GM12878 (cell line): ENCODE results near the gene SLC22A31. TPM values are rescaled to one million over a fixed set of nuclear protein-coding genes. Genes with fewer than 3 reads are reported as not detected.

Experiments
- ATAC-seq: fragments of 200-7000 bp; cut with Tn5 transposase; 3 replicates; pipeline ENCODE4 v1.9.1; 2020; ENCODE audit warnings: mild to moderate bottlenecking, moderate library complexity
- BruUV-seq: library from RNA; stranded (reverse); fragments of 400-500 nt; replicated peaks from 2 replicates; lab custom pipeline; 2021; lab: Mats Ljungman, UMichigan
- CTCF ChIA-PET: fragments of 300-600 bp; sonication (Branson Sonifier 250); formaldehyde crosslinking; extraction: SDS; loops from one replicate; lab custom pipeline; 2021; ENCODE audit warnings: inconsistent platforms; lab: Yijun Ruan, JAX
- POLR2A ChIA-PET: fragments of 350-600 bp; formaldehyde crosslinking; extraction: SDS; loops from one replicate; lab custom pipeline; 2021; ENCODE audit warnings: inconsistent platforms; lab: Charles Lee
- RAD21 ChIA-PET: fragments of 300-600 bp; sonication (Branson Sonifier 250); formaldehyde crosslinking; loops from one replicate; lab custom pipeline; 2023; ENCODE audit warnings: antibody characterized with exemption; ENCODE audit not compliant: unreplicated experiment; lab: Charles Lee
- SMC1A ChIA-PET: fragments of 300-600 bp; sonication (Branson Sonifier 250); formaldehyde crosslinking; loops from one replicate; lab custom pipeline; 2023; ENCODE audit not compliant: unreplicated experiment, uncharacterized antibody; lab: Charles Lee
- DNase-seq: peaks from one replicate; pipeline ENCODE4 v3.0.0-alpha.2; 2011; ENCODE audit warnings: low read depth, low spot score
- FAIRE-seq: peaks from 3 replicates; lab custom pipeline; 2011; peaks lifted over from hg19 to GRCh38; lab: Jason Lieb, UNC
- H2AFZ ChIP-seq: 2 replicates; pipeline ENCODE4 v1.6.0; 2011; ENCODE audit warnings: low read depth, low read length, control low read depth; ENCODE audit not compliant: control insufficient read depth
- H3K27ac ChIP-seq: 2 replicates; pipeline ENCODE4 v1.5.1; 2011; ENCODE audit warnings: control low read depth; ENCODE audit not compliant: control insufficient read depth, insufficient read depth
- H3K27me3 ChIP-seq, 2 experiments: replicated peaks in 1 of 2; 2 replicates each; pipeline versions ENCODE4 v1.6.0 to v1.6.1; 2011; ENCODE audit warnings: low read length in 1 of 2; ENCODE audit not compliant: control insufficient read depth in 2 of 2, insufficient read depth in 2 of 2
- H3K36me3 ChIP-seq, 2 experiments: 2 replicates each; pipeline ENCODE4 v1.5.1; 2011; ENCODE audit warnings: low read length in 1 of 2; ENCODE audit not compliant: control insufficient read depth in 2 of 2, insufficient read depth in 2 of 2
- H3K4me1 ChIP-seq: 2 replicates; pipeline ENCODE4 v1.6.1; 2011; ENCODE audit warnings: mild to moderate bottlenecking, low read length, moderate library complexity, mixed read lengths; ENCODE audit not compliant: control insufficient read depth, insufficient read depth
- H3K4me2 ChIP-seq: 2 replicates; pipeline ENCODE4 v1.6.0; 2011; ENCODE audit warnings: control low read depth; ENCODE audit not compliant: control insufficient read depth, insufficient read depth
- H3K4me3 ChIP-seq: fragments of 200-600 bp; sonication (generic); 2 replicates; pipeline ENCODE4 v1.5.1; 2016
- H3K79me2 ChIP-seq: 2 replicates; pipeline ENCODE4 v1.6.0; 2011; ENCODE audit warnings: low read length; ENCODE audit not compliant: control insufficient read depth, insufficient read depth
- H3K9ac ChIP-seq: 2 replicates; pipeline ENCODE4 v1.8.0; 2011; ENCODE audit warnings: low read length, control low read depth, mixed read lengths; ENCODE audit not compliant: control insufficient read depth, insufficient read depth
- H3K9me3 ChIP-seq: replicated peaks from 3 replicates; pipeline ENCODE4 v1.5.1; 2011; ENCODE audit warnings: mild to moderate bottlenecking, low read length; ENCODE audit not compliant: control insufficient read depth, insufficient read depth
- H4K20me1 ChIP-seq: 2 replicates; pipeline ENCODE4 v1.6.0; 2011; ENCODE audit not compliant: control insufficient read depth, insufficient read depth
- BRCA1 ChIP-seq: IDR thresholded peaks from 2 replicates; pipeline ENCODE4 v1.6.1; 2011; ENCODE audit warnings: low read depth, low read length, improper control_type of control experiment
- MYC ChIP-seq: IDR thresholded peaks from 2 replicates; pipeline ENCODE4 v1.6.1; 2011; ENCODE audit warnings: mild to moderate bottlenecking, low read length, moderate library complexity, inconsistent platforms; ENCODE audit not compliant: insufficient read depth, insufficient replicate concordance, insufficient read length, severe bottlenecking
- WGBS: methylation state at CpG from one replicate; pipeline ENCODE4 v1.1.6; 2016; ENCODE audit warnings: low lambda C conversion rate; ENCODE audit not compliant: insufficient replicate concordance, insufficient coverage; ENCODE audit errors: missing lambda C conversion rate; 5-methylcytosine and 5-hydroxymethylcytosine counted together
- in situ Hi-C: fragments of 300-500 bp; cut with MboI; formaldehyde crosslinking; loops from 9 replicates; pipeline ENCODE4 v1.14.3; 2018; ENCODE audit warnings: mixed read lengths
- intact Hi-C: fragments of 100-400 bp; cut with micrococcal nuclease; formaldehyde crosslinking; loops from one replicate; pipeline ENCODE4 v1.14.2; 2022; ENCODE audit not compliant: unreplicated experiment
- polyA plus RNA-seq, 11 experiments: library from polyadenylated mRNA; depleted of rRNA in 4 of 11; unstranded in 6 of 11; stranded (reverse) in 5 of 11; fragments of >200 nt; fragmentation: Nextera tagmentation in 4 of 11; fragmentation: Illumina TruSeq in 1 of 11; extraction: Ambion mirVana in 4 of 11; extraction: Trizol in 1 of 11; gene quantifications; 1 replicate in 1 of 11; 2 replicates in 10 of 11; pipeline versions ENCODE4 v1.2.1 to v1.2.3, GENCODE V29; 2011 to 2016; ENCODE audit warnings: inconsistent platforms in 2 of 11, missing spikeins in 2 of 11, low read depth in 1 of 11
- total RNA-seq, 4 experiments: library from RNA; depleted of rRNA in 3 of 4; stranded (reverse); fragments of >200 nt in 3 of 4; fragmentation: Illumina TruSeq in 1 of 4; extraction: Trizol in 1 of 4; gene quantifications; 2 replicates each; pipeline versions ENCODE4 v1.2.1 to v1.2.3, GENCODE V29; 2013 to 2021
- TF ChIP-seq, protein P1 (sequence below): IDR thresholded peaks from 2 replicates; pipeline ENCODE4 v1.6.1; 2011; ENCODE audit warnings: borderline replicate concordance, low read depth, mild to moderate bottlenecking, moderate library complexity, low read length; ENCODE audit not compliant: insufficient read depth, poor library complexity, severe bottlenecking

The SLC22A31 gene
- total and polyA plus RNA-seq, 10 of the 15 experiments (the other 5 are each of a cell fraction or from before 2014, with no cell fraction given) = 0.13 to 0.24 (median 0.23) TPM; not detected in 7

DNA sequence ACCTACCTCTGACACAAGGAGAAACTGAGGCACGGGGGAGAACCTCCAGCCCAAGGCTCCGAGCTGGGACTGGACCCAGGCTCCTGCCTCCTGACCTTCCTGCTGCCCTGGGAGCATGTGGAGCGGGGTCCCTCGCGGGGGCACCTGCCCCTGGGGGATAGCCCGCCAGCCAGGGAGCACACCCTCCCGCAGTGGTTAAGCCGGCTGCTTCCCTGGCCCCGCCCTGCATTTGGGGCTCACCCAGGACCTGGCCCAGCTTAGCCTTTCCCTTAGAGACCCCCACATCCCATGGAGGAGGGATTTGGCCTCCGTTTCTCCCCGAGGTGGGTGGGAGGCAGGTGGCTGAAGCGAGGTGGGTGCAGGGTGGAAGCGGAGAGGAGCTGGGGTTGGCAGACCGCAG, 30.6 kb downstream of the SLC22A31 start:
- in situ Hi-C loops (loop anchor here (5.0 kb wide), 3 partner anchors 232 to 422 kb away; no protein-coding TSS in a partner anchor), intact Hi-C loops (loop anchor here (2.0 kb wide), 1 partner anchor 47 kb away; the partner anchor contains the start of gene ZNF778)
- FAIRE-seq (no peak), DNase-seq (no peak), ATAC-seq (no peak)
- TF ChIP-seq MYC (no peak), BRCA1 (no peak)
- TF ChIP-seq, protein P1, sequence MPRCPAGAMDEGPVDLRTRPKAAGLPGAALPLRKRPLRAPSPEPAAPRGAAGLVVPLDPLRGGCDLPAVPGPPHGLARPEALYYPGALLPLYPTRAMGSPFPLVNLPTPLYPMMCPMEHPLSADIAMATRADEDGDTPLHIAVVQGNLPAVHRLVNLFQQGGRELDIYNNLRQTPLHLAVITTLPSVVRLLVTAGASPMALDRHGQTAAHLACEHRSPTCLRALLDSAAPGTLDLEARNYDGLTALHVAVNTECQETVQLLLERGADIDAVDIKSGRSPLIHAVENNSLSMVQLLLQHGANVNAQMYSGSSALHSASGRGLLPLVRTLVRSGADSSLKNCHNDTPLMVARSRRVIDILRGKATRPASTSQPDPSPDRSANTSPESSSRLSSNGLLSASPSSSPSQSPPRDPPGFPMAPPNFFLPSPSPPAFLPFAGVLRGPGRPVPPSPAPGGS = no peak
- no peaks in the 10 kb centered on the region for H3K79me2 ChIP-seq
- no peak overlapping the region for H2AFZ ChIP-seq
- peaks cover 0 to 8% of the 10 kb centered on the region in 2 experiments; a peak in 3 of 4 replicates for H3K27me3 ChIP-seq
- ChIA-PET RAD21 (no interaction called here), CTCF (interaction anchor here (1.5 kb wide), 1 partner anchor 354 kb away, joined by 4 read pairs; no protein-coding TSS in a partner anchor), SMC1A (no interaction called here), POLR2A (no interaction called here)
- H3K27ac ChIP-seq = no peak overlapping the region
- BruUV-seq = no TSS peak
- no peaks in the 10 kb centered on the region for H3K9me3 ChIP-seq
- H3K4me1 ChIP-seq = peaks cover 7% of the 10 kb centered on the region
- no peak overlapping the region for H3K9ac ChIP-seq
- no peaks in the 10 kb centered on the region for H3K36me3 ChIP-seq
- H3K4me2 ChIP-seq = no peak overlapping the region
- H4K20me1 ChIP-seq = no peaks in the 10 kb centered on the region; the same call in 1 of the 2 replicates
- H3K4me3 ChIP-seq = no peak overlapping the region
- 63% methylated on average over 14 of the region's 14 CpGs for WGBS
